UCSD-AML1 (cell line): ENCODE data around the gene SLC40A1.

Experiments used
- DNase-seq: peaks from one replicate; lab custom pipeline; 2025; ENCODE audit not compliant: unreplicated experiment; lab: John Stamatoyannopoulos, UW

SLC40A1 gene

DNA sequence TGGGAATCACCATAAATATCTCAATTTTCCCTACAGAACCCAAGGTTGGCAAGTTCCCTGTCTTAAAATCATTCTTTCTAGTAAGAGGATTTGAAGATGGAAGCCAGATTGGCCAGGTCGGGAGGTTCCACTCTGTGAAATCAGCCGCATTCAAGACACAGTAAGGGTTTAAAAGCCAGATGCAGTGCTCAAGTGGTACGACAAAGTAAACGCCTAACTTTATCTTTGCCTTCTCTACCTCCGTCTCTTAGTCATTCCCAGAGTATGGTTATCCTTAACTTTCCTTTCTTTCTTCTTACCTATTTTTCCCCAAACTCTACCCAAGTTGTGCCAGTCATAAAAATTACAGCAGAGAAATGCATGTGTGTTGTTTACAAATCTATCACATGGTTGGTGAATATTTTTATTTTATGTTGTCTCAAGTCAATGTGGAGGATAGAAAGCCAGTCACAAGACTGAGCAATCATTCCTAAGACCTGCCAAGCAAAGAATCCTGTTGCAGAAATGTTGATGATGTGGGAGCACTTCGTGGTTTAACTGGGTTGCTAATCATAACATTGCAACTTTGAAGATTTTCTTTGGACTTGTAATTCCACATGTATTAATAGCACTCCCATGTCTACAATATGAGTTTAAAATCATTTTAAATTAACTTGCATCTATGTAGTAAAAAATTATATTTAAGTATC lies 62.6 kb downstream of the SLC40A1 start:
- no peak for DNase-seq

DNA sequence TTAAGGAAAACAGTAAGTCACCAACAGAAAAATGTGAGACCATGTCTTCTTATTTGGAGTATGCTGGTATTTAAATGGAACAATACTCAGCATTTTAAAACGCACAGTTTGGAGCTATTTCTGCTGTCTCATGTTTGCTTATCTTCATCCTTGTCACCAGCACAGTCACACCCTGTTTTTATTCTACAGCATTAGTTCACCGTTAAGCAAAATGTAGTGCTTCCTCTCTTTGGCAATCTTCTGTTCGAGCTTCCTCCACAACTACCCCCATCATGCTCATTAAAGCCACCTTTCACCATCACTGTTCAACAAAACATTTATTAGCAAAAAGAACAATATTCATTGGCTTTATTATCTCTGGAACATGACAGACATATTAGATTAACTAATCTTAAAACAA lies 64.0 kb downstream of the SLC40A1 start:
- DNase-seq = no peak

DNA sequence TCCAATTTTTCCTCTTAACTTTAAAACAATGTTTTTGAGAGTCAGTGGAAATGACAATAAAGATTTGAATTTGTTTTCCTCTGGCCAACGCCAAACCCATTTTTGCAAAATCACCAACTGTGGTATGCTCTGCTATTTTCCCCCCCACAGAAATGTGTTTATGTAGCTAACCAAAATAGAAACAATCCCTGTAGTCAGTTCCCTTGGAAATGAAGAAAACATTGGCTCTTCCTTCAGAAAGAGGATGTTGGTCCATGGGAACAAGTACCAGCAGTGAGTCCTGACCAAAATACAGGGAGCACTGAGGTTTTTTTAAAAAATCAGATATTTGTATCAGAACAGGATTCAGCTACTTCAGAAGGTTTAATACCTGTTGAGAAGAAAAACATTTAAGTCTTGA lies 65.3 kb downstream of the SLC40A1 start:
- DNase-seq = no peak

DNA sequence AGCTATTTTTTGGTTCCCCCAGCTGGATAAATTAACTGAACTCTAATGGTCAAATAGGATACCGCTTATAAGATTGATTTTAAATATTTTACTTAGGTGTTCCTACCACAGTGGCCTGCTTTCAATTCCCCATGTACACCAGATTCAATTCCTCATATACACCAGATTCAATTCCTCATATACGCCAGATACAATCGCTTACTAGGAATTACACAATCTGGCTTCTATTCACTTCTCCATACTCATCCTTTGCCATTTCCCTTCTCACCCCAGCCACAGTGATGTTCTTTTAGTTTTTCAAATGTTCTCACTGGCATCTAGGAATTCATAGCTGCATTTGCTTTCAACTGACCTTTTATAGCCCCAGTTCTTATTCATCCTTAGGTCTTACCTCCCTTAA lies 66.5 kb downstream of the SLC40A1 start:
- DNase-seq = no peak

DNA sequence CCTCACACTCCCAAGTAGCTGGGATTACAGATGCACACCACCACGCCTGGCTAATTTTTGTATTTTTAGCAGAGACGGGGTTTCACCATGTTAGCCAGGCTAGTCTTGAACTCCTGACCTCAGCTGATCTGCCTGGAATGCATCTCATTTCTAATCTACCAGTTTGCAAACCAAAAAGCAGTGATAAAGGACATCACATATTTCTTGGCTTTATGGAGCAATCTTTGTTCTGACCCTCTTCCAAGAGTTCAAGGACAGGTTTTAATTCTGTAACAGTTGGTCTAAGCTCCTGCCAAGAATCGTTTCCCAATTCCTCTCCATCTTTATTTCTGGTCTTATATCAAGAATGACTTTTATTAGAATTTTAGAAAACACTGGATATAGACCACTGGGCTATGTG lies 67.7 kb downstream of the SLC40A1 start:
- no peak for DNase-seq

DNA sequence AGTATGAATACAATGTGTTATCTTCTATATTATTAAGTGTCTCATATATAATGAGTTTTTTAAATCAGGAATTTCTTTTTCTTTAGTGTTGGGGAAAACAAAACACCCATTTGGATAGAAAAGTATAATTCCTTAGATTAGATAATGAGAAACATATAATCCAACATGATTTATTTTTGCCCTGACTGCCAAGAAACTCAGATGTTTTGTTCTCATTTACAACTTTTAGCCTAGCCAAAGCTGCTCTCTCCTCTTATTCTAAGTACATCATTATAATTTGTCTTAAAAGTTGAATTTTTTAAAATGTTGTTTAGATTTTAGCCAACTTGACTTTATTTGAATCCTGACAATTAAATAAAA lies 68.6 kb downstream of the SLC40A1 start:
- DNase-seq = no peak

DNA sequence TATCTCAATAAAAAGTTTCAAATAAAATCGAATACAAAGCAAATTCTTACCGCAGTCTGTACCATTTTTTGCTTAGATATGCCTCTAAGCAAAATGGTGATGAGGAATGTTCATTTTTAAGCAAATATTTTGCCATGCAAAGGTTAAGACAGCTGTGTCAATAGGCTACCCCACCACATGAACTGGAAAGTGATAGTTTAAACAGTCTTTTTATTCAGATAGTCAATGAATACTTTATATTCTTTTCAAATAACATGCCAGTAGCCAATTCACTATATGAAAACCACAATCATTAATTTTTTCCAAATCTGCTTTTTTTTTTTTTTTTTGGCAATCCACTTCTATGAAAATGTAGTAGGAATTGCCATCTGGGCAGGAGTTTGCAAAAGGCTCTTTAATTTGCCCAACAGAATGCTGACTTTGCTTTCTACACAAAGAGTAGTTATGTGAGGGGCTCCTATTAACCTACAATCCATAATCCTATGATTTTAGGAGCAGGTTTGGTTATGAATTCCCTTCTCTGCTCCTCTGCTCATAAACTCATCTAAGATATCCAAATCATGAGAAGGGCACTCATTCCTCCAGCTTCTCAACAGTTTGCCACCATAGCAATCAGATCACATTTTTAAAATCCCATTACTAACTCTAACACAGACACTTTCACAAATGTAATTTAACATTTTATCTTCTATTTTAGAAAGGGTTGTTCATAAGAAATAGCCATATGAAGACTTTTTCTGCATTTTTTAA lies 69.2 kb downstream of the SLC40A1 start:
- DNase-seq = no peak
